ENCODE data around the gene RPAP3.
A peak's percentile ranks its signal among the peaks of the same experiment; 100 is the strongest.
"Not testable (repeated sequence)": the region's sequence is repeated elsewhere in the genome, so short reads cannot be mapped to it uniquely, and the experiment has no call there.

Gene RPAP3

DNA sequence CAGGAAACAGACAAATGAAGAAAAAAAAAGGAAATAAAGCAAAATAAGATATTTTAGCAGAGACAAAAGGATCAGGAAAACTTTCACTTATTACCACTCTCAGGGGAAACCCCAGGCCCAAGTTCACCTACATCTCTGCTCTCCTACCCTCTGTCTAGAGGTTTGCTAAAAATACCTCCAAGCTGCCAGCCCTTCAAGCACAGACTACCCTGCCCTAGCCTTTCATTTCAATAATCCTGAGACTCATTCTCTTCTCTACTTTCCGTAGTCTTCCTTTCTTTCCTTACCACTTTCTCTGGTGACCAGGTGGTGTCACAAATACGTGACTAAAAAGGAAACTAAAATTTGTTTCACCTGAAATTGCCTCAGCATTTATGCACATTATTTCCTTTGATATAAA lies 33.8 kb downstream of the RPAP3 start:
- DNase-seq (ENCODE audit: low read depth in 2 of 2), result no peak

DNA sequence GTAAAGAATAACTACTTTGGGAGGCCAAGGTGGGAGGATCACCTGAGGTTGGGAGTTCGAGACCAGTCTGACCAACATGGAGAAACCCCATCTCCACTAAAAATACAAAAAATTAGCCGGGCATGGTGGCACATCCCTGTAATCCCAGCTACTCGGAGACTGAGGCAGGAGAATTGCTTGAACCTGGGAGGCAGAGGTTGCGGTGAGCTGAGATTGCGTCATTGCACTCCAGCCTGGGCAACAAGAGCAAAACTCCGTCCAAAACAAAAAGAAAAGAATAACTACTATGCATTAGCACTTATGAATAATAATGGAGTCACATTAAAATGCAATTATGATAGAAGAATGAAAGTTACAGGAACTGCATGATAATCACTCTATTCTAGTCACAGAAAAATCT lies 37.9 kb downstream of the RPAP3 start:
- DNase-seq (ENCODE audit: low read depth in 2 of 2), result not testable (repeated sequence)

GRCh38 chr12:47652521-47653234 lies 53.2 kb downstream of the RPAP3 start:
- no peak for DNase-seq (ENCODE audit: low read depth in 2 of 2)

DNA sequence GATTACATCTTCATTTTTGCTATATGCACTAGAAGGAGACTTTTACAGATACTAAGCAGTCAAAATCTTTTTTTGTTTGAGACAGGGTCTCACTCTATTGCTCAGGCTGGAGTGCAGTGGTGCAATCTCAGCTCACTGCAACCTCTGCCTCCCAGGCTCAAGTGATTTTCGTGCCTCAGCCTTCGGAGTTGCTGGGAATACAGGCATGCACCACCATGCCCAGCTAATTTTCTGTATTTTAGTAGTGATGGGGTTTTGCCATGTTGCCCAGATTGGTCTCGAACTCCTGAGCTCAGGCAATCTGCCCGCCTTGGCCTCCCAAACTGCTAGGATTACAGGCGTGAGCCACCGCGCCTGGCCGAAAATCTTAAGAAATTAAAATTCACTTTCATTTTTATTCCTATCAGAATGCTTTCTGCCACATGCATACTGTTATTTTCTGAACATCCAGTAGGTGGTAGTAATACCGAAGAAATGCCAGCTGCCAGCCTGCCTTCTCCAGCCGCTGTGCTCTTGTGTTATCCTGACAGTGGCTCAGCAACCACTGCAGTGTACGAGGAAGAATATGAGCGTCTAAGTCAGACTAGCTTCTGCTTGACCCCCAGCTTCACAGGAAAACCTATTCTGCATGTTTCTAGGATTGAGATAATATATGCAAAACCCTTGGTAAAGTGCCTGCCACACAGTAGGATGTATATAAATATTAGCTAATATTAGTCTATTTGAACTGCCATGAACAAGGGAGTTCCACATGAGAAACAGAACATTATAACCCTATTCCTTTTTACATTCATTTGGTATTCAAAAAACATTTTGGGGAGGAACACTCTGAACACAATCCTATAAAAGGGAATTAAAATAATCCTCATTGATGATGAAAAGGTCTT lies 54.2 kb downstream of the RPAP3 start:
- DNase-seq (ENCODE audit: low read depth in 2 of 2), result peak; percentile 2 to 20

- DNase-seq (ENCODE audit: low read depth in 2 of 2), result no peak
Observed at GRCh38 chr12:47650469-47650868, 55.4 kb downstream of the RPAP3 start.

GRCh38 chr12:47649381-47649780 lies 56.4 kb downstream of the RPAP3 start:
- no peak for DNase-seq (ENCODE audit: low read depth in 2 of 2)

DNA sequence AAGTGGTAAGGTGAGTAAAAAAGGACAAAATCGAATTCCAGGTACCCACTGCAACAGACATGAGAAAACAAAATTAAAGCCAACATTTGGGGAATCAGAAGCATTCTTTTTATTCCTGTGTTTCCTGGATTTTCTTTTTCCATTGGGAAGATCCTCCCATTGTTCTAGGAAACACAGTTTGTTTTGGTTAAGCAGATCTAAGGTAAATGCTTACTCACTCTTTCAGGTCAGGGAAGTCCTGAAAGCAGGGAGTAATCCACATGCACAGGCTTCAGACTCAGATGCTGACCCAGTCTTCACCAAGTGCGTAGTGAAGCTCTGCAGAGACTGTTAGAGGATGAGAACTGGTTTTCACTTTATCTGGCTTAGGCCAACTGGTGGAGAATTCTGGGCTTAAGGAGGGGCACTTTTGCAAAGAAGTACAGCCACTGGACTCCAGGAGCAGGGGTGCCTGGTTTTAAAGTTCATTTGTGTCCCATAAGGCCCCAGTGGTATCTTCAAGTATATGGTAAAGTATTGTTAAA lies 57.7 kb downstream of the RPAP3 start:
- no peak for DNase-seq (ENCODE audit: low read depth in 2 of 2)

GRCh38 chr12:47642310-47642709 lies 63.5 kb downstream of the RPAP3 start:
- not testable (repeated sequence) for DNase-seq (ENCODE audit: low read depth in 2 of 2)

- peak; percentile 5 to 19 for DNase-seq (ENCODE audit: low read depth in 2 of 2)
Observed at GRCh38 chr12:47636908-47637780, 68.7 kb downstream of the RPAP3 start.

DNA sequence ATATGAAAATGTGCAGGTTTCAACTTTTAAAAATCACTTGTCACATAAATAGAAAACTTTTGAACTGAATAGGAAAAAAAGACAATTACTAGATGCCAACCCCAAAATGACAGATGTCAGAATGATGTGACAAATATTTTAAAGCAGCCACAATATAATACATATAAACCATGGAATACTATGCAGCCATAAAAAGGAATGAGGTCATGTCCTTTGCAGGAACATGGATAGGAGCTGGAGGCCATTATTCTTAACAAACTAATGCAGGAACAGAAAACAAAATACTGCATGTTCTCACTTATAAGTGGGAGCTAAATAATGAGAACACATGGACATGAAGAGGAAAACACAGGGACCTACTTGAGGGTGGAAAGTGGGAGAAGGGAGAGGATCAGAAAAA lies 70.1 kb downstream of the RPAP3 start:
- not testable (repeated sequence) for DNase-seq (ENCODE audit: low read depth in 2 of 2)

- DNase-seq (ENCODE audit: low read depth in 2 of 2), result no peak
Observed at GRCh38 chr12:47634127-47634526, 71.7 kb downstream of the RPAP3 start.

DNA sequence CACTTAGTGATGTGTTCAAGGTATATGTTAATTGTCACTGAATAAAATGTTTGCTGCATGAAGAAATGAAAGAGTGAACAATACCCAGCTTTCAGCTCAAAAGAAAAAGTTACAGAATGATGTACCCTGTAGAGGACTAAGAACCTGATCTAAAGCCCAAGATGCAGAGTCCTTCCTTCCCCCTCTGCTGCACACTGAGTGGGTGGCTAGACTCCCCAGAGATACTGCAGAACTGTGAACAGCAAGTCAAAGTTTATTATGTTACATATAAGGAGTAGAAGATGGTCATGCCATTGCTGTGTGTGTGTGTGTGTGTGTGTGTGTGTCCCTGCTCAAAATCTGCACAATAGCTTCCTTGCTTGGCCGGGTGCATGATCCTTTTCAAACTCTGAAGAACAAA lies 83.9 kb downstream of the RPAP3 start:
- DNase-seq (ENCODE audit: low read depth in 2 of 2), result no peak

GRCh38 chr12:47617476-47617875 lies 88.4 kb downstream of the RPAP3 start:
- no peak for DNase-seq (ENCODE audit: low read depth in 2 of 2)

DNA sequence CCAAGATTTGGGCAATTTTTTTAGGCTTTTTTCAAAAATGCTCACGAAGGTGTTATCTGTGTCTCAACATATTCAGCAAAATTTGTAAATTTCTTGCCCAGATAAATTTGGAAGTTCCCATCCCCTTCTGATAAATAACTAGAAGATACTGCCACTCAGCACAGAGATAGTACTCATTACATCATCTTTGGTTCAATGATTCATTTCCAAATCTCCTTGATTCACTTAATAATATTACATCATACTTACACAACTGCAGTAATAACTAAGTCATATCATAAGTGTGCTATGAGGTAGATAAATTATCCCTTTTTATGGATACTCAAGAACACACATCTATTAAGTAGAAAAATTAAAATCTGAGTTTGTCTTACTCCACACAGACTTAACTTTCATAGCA lies 89.4 kb downstream of the RPAP3 start:
- no peak for DNase-seq (ENCODE audit: low read depth in 2 of 2)

DNA sequence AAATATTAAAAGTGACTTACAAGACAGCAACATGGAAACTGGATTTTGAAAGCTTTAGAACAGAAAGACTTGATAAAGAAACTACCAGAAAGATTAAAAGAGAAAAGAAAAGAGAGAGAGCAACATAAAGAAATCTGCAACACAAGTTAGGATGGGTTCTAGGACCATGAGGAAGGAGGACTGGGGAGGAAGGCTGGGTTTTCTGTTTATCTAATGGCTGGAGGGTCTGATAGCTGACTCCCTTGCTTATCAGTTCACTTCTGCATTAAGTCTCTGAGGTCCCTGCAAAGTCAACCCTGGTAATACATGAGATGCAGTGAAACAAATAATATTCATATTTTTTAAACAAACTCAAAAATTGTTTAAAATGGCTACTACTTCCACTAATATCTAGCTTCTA lies 90.1 kb downstream of the RPAP3 start:
- no peak for DNase-seq (ENCODE audit: low read depth in 2 of 2)

DNA sequence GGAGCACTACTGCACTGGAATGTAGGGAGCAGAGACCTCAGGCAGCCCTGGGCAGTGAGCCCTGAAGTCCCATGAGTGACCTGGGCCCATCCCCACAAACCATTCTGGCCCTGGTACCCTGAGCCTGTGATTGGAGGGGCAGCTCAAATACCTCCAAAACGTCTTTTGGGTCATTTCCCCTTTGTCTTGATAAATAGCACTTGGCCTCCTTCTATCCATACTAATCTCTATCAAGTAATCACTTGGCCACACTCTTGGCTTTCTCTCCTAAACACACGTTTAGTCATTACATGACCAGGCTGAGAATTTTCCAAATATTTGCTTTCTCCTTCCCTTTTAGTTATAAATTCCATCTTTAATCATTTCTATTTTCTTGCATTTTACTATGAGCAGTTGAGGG lies 91.3 kb downstream of the RPAP3 start:
- DNase-seq (ENCODE audit: low read depth in 2 of 2), result no peak

DNA sequence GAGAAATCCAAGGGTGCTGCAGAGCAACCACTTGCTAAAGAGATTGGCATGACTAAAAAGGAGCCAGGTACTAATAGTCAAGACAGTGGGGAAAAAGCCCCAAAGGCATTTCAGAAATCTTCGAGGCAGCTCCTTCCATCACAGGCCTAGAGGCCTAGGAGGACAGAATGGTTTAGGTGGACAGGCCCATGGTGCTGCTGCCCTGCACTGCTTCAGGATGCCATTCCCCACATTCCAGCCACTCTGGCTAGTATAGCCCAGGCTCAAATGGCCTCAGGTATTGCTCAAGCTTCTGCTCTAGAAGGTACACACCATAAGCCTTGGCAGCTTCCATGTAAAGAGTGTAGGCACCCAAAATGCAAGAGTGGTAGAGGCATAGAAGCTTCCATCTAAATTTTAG lies 92.9 kb downstream of the RPAP3 start:
- no peak for DNase-seq (ENCODE audit: low read depth in 2 of 2)

- DNase-seq (ENCODE audit: low read depth in 2 of 2), result no peak
Observed at GRCh38 chr12:47611906-47612305, 93.9 kb downstream of the RPAP3 start.

Measured in stimulated activated CD8-positive, alpha-beta memory T cell treated with anti-CD3 and anti-CD28 coated beads, Interleukin-7, amount 100 ng/mL, for 4 hours (primary cell).